Mucosa of rectum (tissue), 2 donors: ENCODE results near the gene CLEC14A.
A peak's percentile ranks its signal among the peaks of the same experiment; 100 is the strongest.

ENCODE experiments used
- H3K27ac ChIP-seq, 2 donors: one replicate each; pipeline ENCODE4 v1.7.0; 2013; ENCODE audit warnings: inconsistent platforms in 2 of 2, low read depth in 2 of 2, low read length in 2 of 2
- H3K27me3 ChIP-seq, 2 donors: one replicate each; pipeline ENCODE4 v1.7.0; 2013; ENCODE audit warnings: low read length in 2 of 2; ENCODE audit not compliant: control insufficient read depth in 2 of 2, insufficient read depth in 2 of 2
- H3K36me3 ChIP-seq, 2 donors: one replicate each; pipeline ENCODE4 v1.7.0; 2013; ENCODE audit warnings: low read length in 2 of 2; ENCODE audit not compliant: control insufficient read depth in 2 of 2, insufficient read depth in 2 of 2
- H3K4me1 ChIP-seq, 2 donors: one replicate each; pipeline ENCODE4 v1.7.0; 2013; ENCODE audit warnings: low read length in 2 of 2, mild to moderate bottlenecking in 1 of 2; ENCODE audit not compliant: control insufficient read depth in 2 of 2, insufficient read depth in 2 of 2
- H3K4me3 ChIP-seq, 2 donors: one replicate each; pipeline ENCODE4 v1.7.0; 2013; ENCODE audit warnings: low read length in 2 of 2
- H3K9ac ChIP-seq, 2 donors: one replicate each; pipeline ENCODE4 v1.7.0; 2013; ENCODE audit warnings: low read length in 2 of 2, low read depth in 1 of 2, mild to moderate bottlenecking in 1 of 2
- H3K9me3 ChIP-seq, 2 donors: one replicate each; pipeline ENCODE4 v1.7.0; 2013; ENCODE audit warnings: low read length in 2 of 2; ENCODE audit not compliant: control insufficient read depth in 2 of 2
- donor health status: healthy.
- donor health status: Normal muscosa, but diverticular disease.

CLEC14A gene, protein sequence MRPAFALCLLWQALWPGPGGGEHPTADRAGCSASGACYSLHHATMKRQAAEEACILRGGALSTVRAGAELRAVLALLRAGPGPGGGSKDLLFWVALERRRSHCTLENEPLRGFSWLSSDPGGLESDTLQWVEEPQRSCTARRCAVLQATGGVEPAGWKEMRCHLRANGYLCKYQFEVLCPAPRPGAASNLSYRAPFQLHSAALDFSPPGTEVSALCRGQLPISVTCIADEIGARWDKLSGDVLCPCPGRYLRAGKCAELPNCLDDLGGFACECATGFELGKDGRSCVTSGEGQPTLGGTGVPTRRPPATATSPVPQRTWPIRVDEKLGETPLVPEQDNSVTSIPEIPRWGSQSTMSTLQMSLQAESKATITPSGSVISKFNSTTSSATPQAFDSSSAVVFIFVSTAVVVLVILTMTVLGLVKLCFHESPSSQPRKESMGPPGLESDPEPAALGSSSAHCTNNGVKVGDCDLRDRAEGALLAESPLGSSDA

DNA sequence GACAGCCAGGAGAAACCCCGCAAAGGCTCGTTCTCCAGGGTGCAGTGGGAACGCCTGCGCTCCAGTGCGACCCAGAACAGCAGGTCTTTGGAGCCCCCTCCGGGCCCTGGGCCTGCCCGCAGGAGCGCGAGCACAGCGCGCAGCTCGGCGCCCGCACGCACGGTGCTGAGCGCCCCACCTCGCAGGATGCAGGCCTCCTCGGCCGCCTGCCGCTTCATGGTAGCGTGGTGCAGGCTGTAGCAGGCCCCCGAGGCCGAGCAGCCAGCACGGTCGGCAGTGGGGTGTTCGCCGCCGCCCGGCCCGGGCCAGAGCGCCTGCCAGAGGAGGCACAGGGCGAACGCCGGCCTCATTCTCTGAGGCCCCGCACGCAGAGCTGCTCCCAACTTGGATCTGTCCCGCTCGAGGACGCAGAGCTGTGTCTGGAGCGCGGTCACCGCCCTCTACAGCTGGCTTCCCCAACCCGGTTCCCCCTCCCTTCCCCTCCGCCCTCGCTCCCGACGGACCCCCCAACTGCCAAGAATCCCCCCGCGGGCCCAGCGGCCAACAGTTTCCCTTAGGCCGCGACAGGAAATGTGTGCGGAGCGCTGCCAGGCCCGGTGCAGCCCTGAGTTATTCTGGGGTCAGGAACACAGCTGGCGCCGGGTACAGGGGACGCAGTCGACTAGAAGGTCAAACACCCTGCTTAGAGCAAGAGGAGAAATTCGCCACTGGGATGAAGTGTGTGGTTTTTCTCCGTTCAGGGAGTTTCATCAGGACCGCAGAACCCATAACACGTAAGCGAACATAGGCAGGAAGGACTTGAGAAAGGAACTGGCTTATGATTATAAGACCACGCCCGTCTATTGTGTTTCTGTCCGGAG is at the start of gene CLEC14A:
Gene CLEC14A, minus strand, starts transcription at position 421 of the 860 bp plus-strand sequence. Its CDS starts 71 bp downstream, at position 350.
- H3K27ac ChIP-seq, result peak within 1 kb of the TSS in 1 of 2 donors; percentile 47
- no peak within 1 kb of the TSS for H3K9ac ChIP-seq

DNA sequence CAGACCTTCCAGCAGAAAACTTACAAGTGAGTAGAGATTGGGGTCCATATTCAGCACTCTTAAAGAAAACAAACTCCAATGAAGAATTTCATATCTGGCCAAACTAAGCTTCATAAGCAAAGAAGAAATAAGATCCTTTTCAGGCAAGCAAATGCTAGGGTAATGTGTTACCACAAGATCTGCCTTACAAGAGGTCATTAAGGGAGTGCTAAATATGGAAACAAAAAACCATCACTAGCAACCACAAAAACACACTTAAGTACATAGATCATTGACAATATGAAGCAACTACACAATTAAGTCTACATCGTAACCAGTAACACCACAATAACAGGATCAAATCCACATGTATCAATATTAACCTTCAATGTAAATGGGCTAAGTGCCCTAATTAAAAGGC is 47.1 kb upstream of the CLEC14A start:
- H3K4me3 ChIP-seq, result no peak overlapping the region
- no peak overlapping the region for H3K27ac ChIP-seq
- H3K4me1 ChIP-seq, result no peaks in the 10 kb centered on the region

More for the DNA sequence above, at the start of gene CLEC14A:
- H3K4me1 ChIP-seq, result no peaks in the 10 kb centered on the region
- H3K27me3 ChIP-seq, result peaks cover 0 to 5% of the 10 kb centered on the region in 2 donors
- peak within 1 kb of the TSS; percentile 13 to 52 for H3K4me3 ChIP-seq
- no peaks in the 10 kb centered on the region for H3K9me3 ChIP-seq
- no peaks in the 10 kb centered on the region for H3K36me3 ChIP-seq

DNA sequence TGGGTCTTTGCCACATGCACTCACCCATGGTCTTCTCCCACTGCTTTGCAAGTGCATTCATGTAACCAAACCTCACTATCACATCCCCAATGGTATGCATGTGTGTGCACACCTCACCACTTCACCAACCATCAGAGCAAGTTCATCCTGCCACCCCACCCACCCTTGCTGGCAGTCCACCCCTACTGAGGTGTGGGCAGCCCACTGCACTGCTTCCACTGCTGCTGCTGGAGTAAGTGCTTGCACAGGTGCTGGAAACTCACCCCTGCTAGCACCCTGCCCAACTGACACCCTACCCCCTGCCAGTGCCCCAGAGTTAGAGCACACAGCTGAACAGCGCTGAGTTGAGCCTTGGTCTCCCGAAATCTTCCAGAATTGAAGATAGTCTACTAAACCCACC is 46.1 kb upstream of the CLEC14A start:
- H3K4me1 ChIP-seq, result no peaks in the 10 kb centered on the region
- H3K27ac ChIP-seq, result no peak overlapping the region
- no peaks in the 10 kb centered on the region for H3K9me3 ChIP-seq
- H3K4me3 ChIP-seq, result no peak overlapping the region
- H3K9ac ChIP-seq, result no peak overlapping the region
- H3K27me3 ChIP-seq, result no peaks in the 10 kb centered on the region
- H3K36me3 ChIP-seq, result no peaks in the 10 kb centered on the region

More for the DNA sequence above, 47.1 kb upstream of the CLEC14A start:
- no peak overlapping the region for H3K9ac ChIP-seq
- no peaks in the 10 kb centered on the region for H3K27me3 ChIP-seq
- H3K36me3 ChIP-seq, result no peaks in the 10 kb centered on the region
- H3K9me3 ChIP-seq, result no peaks in the 10 kb centered on the region

DNA sequence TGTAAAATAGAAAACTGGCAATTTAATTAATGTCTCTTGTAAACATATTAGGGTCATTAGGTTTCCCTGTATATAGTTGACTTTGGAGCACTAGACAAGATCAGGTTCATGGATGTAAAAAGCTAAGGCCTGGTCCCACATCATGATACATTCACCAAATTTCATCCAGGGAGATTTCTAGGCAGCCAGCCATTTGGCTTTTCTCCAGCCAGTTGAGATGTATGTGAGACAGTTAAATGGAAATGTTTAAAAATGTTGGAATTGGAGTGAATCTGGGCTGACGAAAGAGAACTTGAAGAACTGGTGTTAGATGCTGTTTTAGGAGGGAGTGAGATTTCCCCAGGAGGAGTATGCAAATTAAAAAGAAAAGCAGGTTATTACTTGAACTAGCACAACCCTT is 41.8 kb upstream of the CLEC14A start:
- Histone ChIP-seq H3K4me1 (no peaks in the 10 kb centered on the region), H3K9me3 (no peaks in the 10 kb centered on the region)

DNA sequence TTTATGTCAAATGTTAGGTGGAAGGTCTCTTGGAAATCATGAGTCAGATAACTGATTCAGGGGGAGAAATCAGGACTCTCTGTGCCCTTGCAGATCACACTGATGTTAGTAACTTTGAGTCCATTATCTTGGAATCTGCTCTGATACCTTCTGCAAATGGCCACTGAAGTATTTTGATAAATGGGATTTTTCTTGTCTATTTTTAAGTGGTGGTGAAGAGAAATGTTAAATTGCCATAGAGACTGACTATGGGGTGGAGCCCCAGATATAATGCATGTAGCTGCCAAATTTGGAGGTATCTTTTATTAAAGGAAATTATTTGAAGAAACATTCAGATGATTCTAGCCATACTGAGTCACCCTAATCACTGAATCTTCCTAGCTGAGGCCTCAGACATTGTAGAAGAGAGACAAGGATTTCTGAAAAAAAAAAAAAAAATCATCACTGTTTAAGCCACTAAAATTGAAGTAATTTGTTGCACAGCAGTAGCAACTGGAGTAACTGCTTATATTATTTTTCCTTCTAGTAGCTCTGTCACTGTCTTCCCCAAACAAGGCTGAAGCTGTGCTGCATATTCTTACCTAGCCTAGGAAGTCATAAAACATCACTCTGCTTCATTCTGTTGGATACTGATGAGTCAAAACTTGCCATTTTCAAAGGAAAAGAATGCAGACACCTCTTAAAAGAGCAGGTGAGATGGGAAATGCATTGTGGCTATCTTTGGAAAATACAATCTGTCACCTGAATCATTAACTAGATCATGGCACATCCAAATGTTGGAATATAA is 36.0 kb upstream of the CLEC14A start:
- no peaks in the 10 kb centered on the region for H3K9me3 ChIP-seq
- no peaks in the 10 kb centered on the region for H3K36me3 ChIP-seq
- H3K9ac ChIP-seq, result no peak overlapping the region
- H3K27ac ChIP-seq, result no peak overlapping the region
- H3K4me1 ChIP-seq, result no peaks in the 10 kb centered on the region
- no peaks in the 10 kb centered on the region for H3K27me3 ChIP-seq
- no peak overlapping the region for H3K4me3 ChIP-seq

More for the DNA sequence above, 41.8 kb upstream of the CLEC14A start:
- H3K36me3 ChIP-seq, result no peaks in the 10 kb centered on the region
- no peak overlapping the region for H3K4me3 ChIP-seq
- H3K27ac ChIP-seq, result no peak overlapping the region
- no peak overlapping the region for H3K9ac ChIP-seq
- no peaks in the 10 kb centered on the region for H3K27me3 ChIP-seq

DNA sequence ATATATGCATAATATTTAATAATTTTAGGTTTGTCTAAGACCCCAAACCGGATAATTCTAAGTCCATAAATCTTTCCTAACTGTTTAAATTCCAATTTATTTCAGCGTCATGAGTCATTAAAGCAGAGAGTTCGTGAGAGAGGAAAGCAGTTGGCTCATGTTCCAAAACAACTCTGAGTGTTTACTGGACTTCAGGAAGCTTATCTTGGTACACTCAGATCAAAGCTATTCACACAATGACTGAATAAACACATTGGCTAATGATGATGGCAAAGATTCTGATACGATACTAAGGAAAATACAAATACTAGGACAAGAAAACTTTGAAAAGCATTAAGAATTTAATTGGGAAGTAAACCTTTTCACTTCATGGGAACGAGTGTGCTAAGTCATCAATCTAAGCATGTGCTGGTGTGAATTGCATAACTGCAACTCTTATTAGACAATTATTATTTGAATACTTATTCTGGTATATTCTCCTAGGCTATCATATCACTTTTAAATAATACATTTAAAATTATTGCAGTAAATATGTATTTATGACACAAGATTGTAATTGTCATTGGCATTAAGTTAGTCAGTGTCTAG is 34.8 kb upstream of the CLEC14A start:
- Histone ChIP-seq H3K27me3 (no peaks in the 10 kb centered on the region), H3K4me3 (no peak overlapping the region), H3K36me3 (no peaks in the 10 kb centered on the region), H3K27ac (no peak overlapping the region), H3K9me3 (no peaks in the 10 kb centered on the region), H3K9ac (no peak overlapping the region), H3K4me1 (no peaks in the 10 kb centered on the region)

DNA sequence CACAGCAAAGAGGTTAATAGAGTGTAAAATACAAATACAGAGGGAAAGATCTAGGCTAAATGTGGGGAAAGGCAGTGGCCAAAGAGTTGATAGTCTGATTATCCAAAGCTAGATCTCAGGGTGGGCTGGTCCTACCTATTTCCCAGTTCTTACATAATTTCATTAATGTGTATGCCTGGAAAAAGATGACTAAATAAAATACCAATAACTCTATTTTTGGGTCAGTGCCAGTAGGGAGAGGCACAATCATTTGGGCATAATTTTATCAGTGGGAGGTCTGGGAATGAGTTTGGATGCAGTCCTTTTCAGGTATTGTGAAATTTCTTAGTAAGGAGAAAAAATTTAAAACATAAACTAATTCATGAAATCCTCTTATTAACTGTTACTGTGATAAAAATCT is 30.6 kb upstream of the CLEC14A start:
- Histone ChIP-seq H3K36me3 (no peaks in the 10 kb centered on the region), H3K4me3 (no peak overlapping the region), H3K27me3 (no peaks in the 10 kb centered on the region), H3K9me3 (no peaks in the 10 kb centered on the region), H3K27ac (no peak overlapping the region), H3K4me1 (no peaks in the 10 kb centered on the region), H3K9ac (no peak overlapping the region)

DNA sequence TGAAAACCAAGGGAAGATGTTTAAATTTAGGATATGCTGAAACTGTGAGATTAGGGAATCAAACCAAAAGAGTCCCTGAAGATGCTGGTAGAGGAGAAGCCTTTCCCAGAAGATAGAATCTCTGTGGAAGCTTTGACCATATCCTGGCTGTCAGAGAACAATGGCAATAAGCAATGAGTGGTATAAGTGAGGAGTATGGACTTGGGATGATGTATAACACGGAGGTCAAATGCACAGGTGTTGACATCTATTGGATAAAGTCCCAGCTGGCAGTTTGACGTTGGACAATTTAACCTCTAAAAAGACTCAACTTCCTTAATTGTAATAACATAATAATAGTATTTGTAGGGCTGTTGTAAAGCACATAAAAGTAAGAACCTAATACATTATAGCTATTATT is 30.1 kb upstream of the CLEC14A start:
- no peaks in the 10 kb centered on the region for H3K4me1 ChIP-seq
- H3K27me3 ChIP-seq, result no peaks in the 10 kb centered on the region
- H3K4me3 ChIP-seq, result no peak overlapping the region
- no peak overlapping the region for H3K27ac ChIP-seq
- no peaks in the 10 kb centered on the region for H3K9me3 ChIP-seq
- H3K9ac ChIP-seq, result no peak overlapping the region
- H3K36me3 ChIP-seq, result no peaks in the 10 kb centered on the region

DNA sequence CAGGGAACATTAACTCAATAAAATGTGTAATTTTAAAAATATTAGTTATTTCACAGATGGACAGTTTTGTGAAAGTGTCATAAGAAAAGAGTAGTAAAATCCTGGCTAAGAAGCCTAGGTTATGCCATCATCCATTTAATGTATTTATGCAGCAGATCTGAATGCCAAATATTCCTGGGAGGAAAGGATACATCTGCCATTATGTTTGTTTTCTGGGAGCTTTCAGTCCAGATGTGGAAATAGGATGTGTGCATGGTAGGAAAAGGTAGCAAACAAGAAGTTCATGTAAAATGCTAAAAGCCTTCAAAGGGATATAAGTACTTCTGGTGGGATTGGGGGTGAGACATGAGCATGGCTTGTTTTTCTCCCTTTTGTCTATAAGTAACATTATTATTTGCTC is 27.0 kb upstream of the CLEC14A start:
- Histone ChIP-seq H3K4me3 (no peak overlapping the region), H3K27ac (no peak overlapping the region), H3K4me1 (no peaks in the 10 kb centered on the region), H3K36me3 (no peaks in the 10 kb centered on the region), H3K9ac (no peak overlapping the region), H3K27me3 (no peaks in the 10 kb centered on the region), H3K9me3 (no peaks in the 10 kb centered on the region)
